Nasal cavity respiratory epithelium epithelial cell of viscerocranial mucosa (primary cell): ENCODE results near the gene XG. TPM values are rescaled to one million over a fixed set of nuclear protein-coding genes. Genes with fewer than 3 reads are reported as not detected.

Experiments
- total RNA-seq: library from RNA; depleted of rRNA; stranded (reverse); fragments of >200 nt; gene quantifications from 2 replicates; pipeline ENCODE4 v1.2.3, GENCODE V29; 2014

XG gene
- 0.43 and 6.5 TPM in 2 replicates for total RNA-seq

GRCh38 chrX:2751874-2752300 is at the start of gene XG:
Gene XG (plus strand): TSS chrX:2752040. CDS start chrX:2752275, 235 bp downstream.

GRCh38 chrX:2828344-2828958 is 76.6 kb downstream of the XG start, which contains the start of gene GYG2:
Gene GYG2 (plus strand): TSS chrX:2828930. CDS start chrX:2830189, 1,259 bp downstream.

Other genes starting within 250 kb of the XG start
- 48.2 and 58.6 TPM in 2 replicates for gene CD99, start 60.7 kb upstream of the XG start, total RNA-seq
- 0.36 TPM in 1 of 2 replicates, not detected in the other for gene GYG2, start 76.9 kb downstream of the XG start, total RNA-seq
- 12.0 and 57.2 TPM in 2 replicates for gene ARSD, start 177.3 kb downstream of the XG start, total RNA-seq